ENCODE results near the gene PITPNM1.

DNA sequence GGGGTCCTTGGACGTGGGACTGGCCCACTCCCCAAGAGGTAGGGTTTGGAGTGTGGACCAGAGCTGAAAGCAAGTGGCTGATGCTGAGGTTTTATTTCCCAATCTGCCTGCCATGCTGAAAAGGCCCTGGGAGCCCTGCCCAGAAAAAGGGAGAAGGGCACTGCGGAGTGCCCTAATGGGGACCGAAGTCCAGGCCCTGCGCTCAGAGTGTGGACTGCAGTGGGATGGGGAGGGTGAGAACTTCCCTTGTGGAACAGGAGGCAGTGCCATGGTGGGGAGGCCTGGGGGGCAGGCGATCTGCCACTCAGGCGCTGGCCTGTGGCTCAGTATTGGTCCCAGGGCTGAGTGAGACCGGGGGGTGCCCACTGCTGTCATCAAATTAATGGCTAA lies 56.9 kb downstream of the PITPNM1 start:
- no peak for TF ChIP-seq POLR2A (IDR thresholded peaks at IDR 0.05)
- no peak for TF ChIP-seq EP300 (IDR thresholded peaks at IDR 0.05)
